ENCODE measurements around the gene DOCK4.

DNA sequence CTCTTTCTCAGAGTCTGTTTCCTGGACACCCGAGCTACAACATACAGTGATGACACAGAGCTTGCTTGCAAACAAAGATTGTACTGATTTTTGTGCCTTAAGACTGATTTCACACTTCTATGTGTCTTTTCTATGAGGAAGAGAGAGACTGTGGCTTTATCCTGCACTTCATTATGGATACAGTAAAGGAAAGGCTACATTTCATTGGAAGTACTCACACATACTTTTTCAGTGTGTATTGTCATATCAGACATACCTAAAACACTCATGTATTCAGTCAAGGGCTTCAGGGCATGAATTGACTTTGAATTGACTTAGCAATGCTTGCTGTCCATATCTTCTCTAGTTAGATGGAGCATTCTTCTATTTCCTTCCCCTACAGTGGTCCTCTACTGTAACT lies 508.4 kb downstream of the DOCK4 start:
- TF ChIP-seq, protein P1, sequence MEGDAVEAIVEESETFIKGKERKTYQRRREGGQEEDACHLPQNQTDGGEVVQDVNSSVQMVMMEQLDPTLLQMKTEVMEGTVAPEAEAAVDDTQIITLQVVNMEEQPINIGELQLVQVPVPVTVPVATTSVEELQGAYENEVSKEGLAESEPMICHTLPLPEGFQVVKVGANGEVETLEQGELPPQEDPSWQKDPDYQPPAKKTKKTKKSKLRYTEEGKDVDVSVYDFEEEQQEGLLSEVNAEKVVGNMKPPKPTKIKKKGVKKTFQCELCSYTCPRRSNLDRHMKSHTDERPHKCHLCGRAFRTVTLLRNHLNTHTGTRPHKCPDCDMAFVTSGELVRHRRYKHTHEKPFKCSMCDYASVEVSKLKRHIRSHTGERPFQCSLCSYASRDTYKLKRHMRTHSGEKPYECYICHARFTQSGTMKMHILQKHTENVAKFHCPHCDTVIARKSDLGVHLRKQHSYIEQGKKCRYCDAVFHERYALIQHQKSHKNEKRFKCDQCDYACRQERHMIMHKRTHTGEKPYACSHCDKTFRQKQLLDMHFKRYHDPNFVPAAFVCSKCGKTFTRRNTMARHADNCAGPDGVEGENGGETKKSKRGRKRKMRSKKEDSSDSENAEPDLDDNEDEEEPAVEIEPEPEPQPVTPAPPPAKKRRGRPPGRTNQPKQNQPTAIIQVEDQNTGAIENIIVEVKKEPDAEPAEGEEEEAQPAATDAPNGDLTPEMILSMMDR (IDR thresholded peaks at IDR 0.05) = no peak
- TF ChIP-seq ZFX (IDR thresholded peaks at IDR 0.05; ENCODE audit: borderline replicate concordance) = no peak

All from 22Rv1 (cell line).